ENCODE data around the gene ZNF143. TPM values are rescaled to one million over a fixed set of nuclear protein-coding genes. Genes with fewer than 3 reads are reported as not detected.

The ZNF143 gene
- total RNA-seq, 6 experiments from 2014 or later: 17.5 to 23.0 (median 20.7) TPM

- H3K4me1 Mint-ChIP-seq (ENCODE audit: low read depth): peaks cover 33% of the 10 kb centered on the region
Measured at GRCh38 chr11:9490376-9490775, 29.6 kb downstream of the ZNF143 start.

GRCh38 chr11:9493492-9493891 is 32.7 kb downstream of the ZNF143 start:
- Mint-ChIP-seq H3K27me3 (ENCODE audit: insufficient read depth) (peaks cover 1% of the 10 kb centered on the region), H3K9me3 (no peaks in the 10 kb centered on the region), H3K27ac (peak overlapping the region; percentile 14; the same call in 1 of the 2 replicates), H3K36me3 (ENCODE audit: low read depth) (peaks cover 12% of the 10 kb centered on the region), H3K4me3 (no peak overlapping the region), H3K4me1 (ENCODE audit: low read depth) (peaks cover 25% of the 10 kb centered on the region)
- no peak for DNase-seq
- no peak for TF ChIP-seq CTCF (IDR thresholded peaks at IDR 0.05)

More at GRCh38 chr11:9490376-9490775, 29.6 kb downstream of the ZNF143 start:
- Mint-ChIP-seq H3K27me3 (ENCODE audit: insufficient read depth) (no peaks in the 10 kb centered on the region; the same call in 1 of the 2 replicates), H3K36me3 (ENCODE audit: low read depth) (peaks cover 4% of the 10 kb centered on the region; the same call in 1 of the 2 replicates), H3K27ac (no peak overlapping the region), H3K4me3 (no peak overlapping the region), H3K9me3 (no peaks in the 10 kb centered on the region)
- TF ChIP-seq CTCF (IDR thresholded peaks at IDR 0.05): no peak
- no peak for DNase-seq

- H3K4me3 Mint-ChIP-seq: no peak overlapping the region
- no peak for TF ChIP-seq CTCF (IDR thresholded peaks at IDR 0.05)
- peaks cover 1% of the 10 kb centered on the region for H3K27me3 Mint-ChIP-seq (ENCODE audit: insufficient read depth)
- peaks cover 14% of the 10 kb centered on the region for H3K36me3 Mint-ChIP-seq (ENCODE audit: low read depth)
- no peaks in the 10 kb centered on the region for H3K9me3 Mint-ChIP-seq
- H3K27ac Mint-ChIP-seq: no peak overlapping the region
- no peak for DNase-seq
- peaks cover 18% of the 10 kb centered on the region for H3K4me1 Mint-ChIP-seq (ENCODE audit: low read depth)
Measured at GRCh38 chr11:9494316-9494715, 33.5 kb downstream of the ZNF143 start.

GRCh38 chr11:9495803-9496514 is 35.1 kb downstream of the ZNF143 start:
- Mint-ChIP-seq H3K27me3 (ENCODE audit: insufficient read depth) (peaks cover 1% of the 10 kb centered on the region; the same call in 1 of the 2 replicates), H3K4me1 (ENCODE audit: low read depth) (peaks cover 12% of the 10 kb centered on the region), H3K9me3 (no peaks in the 10 kb centered on the region), H3K27ac (no peak overlapping the region), H3K36me3 (ENCODE audit: low read depth) (peaks cover 14% of the 10 kb centered on the region), H3K4me3 (no peak overlapping the region)
- no peak for TF ChIP-seq CTCF (IDR thresholded peaks at IDR 0.05)
- no peak for DNase-seq

- H3K9me3 Mint-ChIP-seq: no peaks in the 10 kb centered on the region
- peaks cover 1% of the 10 kb centered on the region; the same call in 1 of the 2 replicates for H3K27me3 Mint-ChIP-seq (ENCODE audit: insufficient read depth)
- TF ChIP-seq CTCF (IDR thresholded peaks at IDR 0.05): no peak
- H3K36me3 Mint-ChIP-seq (ENCODE audit: low read depth): peaks cover 19% of the 10 kb centered on the region
- no peak for DNase-seq
- peak overlapping the region; percentile 38; the same call in 1 of the 2 replicates for H3K27ac Mint-ChIP-seq
- H3K4me1 Mint-ChIP-seq (ENCODE audit: low read depth): peaks cover 7% of the 10 kb centered on the region
- no peak overlapping the region for H3K4me3 Mint-ChIP-seq
Measured at GRCh38 chr11:9498457-9499078, 37.8 kb downstream of the ZNF143 start.
